WTC11 (cell line): Measurements from ENCODE around the gene GFRA1. TPM values are rescaled to one million over a fixed set of nuclear protein-coding genes. Genes with fewer than 3 reads are reported as not detected.

ENCODE experiments used
- ATAC-seq: fragments of 200-7000 bp; cut with Tn5 transposase; 2 replicates; pipeline ENCODE4 v1.10.0; 2021; ENCODE audit warnings: mild to moderate bottlenecking, moderate library complexity
- CTCF ChIA-PET: fragments of 300-600 bp; sonication (Branson Sonifier 250); formaldehyde crosslinking; loops from one replicate; lab custom pipeline; 2021; ENCODE audit warnings: antibody characterized with exemption; lab: Charles Lee
- POLR2A ChIA-PET: fragments of 350-600 bp; sonication (Branson Sonifier 250); formaldehyde crosslinking; loops from one replicate; lab custom pipeline; 2021; ENCODE audit warnings: antibody characterized with exemption; lab: Charles Lee
- DNase-seq: peaks from one replicate; pipeline ENCODE4 v3.0.0; 2021; ENCODE audit warnings: low spot score
- H3K27ac Mint-ChIP-seq: 2 replicates; pipeline ENCODE4 v1.8.0; 2021; ENCODE audit warnings: mixed read lengths
- H3K27me3 Mint-ChIP-seq: 2 replicates; pipeline ENCODE4 v1.8.0; 2021; ENCODE audit warnings: low read depth, mild to moderate bottlenecking, moderate library complexity, mixed read lengths
- H3K36me3 Mint-ChIP-seq: 2 replicates; pipeline ENCODE4 v1.8.0; 2021; ENCODE audit warnings: mixed read lengths
- H3K4me1 Mint-ChIP-seq: 2 replicates; pipeline ENCODE4 v1.8.0; 2022; ENCODE audit warnings: mixed read lengths
- H3K4me3 Mint-ChIP-seq: 2 replicates; pipeline ENCODE4 v1.8.0; 2021; ENCODE audit warnings: mild to moderate bottlenecking, moderate library complexity, mixed read lengths
- H3K9me3 Mint-ChIP-seq: 2 replicates; pipeline ENCODE4 v1.8.0; 2021; ENCODE audit warnings: mixed read lengths
- AR ChIP-seq: fragments of 250-450 bp; sonication (Bioruptor Pico); IDR thresholded peaks from 2 replicates; pipeline ENCODE4 v1.9.0; 2021; ENCODE audit warnings: mild to moderate bottlenecking
- ELF4 ChIP-seq: sonication (generic); formaldehyde crosslinking; IDR thresholded peaks from 2 replicates; pipeline ENCODE4 v1.8.1; 2022; ENCODE audit warnings: low read depth, mild to moderate bottlenecking, moderate library complexity, missing genetic modification reagents
- GTF2I ChIP-seq: fragments of 250-450 bp; sonication (Bioruptor Pico); conservative IDR thresholded peaks from 2 replicates; pipeline ENCODE4 v1.4.0; 2021; ENCODE audit warnings: mild to moderate bottlenecking
- JAZF1 ChIP-seq: fragments of 250-450 bp; sonication (Bioruptor Pico); IDR thresholded peaks from 2 replicates; pipeline ENCODE4 v1.9.0; 2021; ENCODE audit warnings: moderate library complexity, mild to moderate bottlenecking, inconsistent platforms
- NFE2L1 ChIP-seq: sonication (generic); formaldehyde crosslinking; IDR thresholded peaks from 2 replicates; pipeline ENCODE4 v1.8.1; 2023; ENCODE audit warnings: missing genetic modification reagents
- OVOL2 ChIP-seq: fragments of 250-450 bp; sonication (Bioruptor Pico); IDR thresholded peaks from 2 replicates; pipeline ENCODE4 v1.9.0; 2021; ENCODE audit warnings: mild to moderate bottlenecking, borderline replicate concordance
- RORB ChIP-seq: fragments of 250-450 bp; sonication (Bioruptor Pico); IDR thresholded peaks from 2 replicates; pipeline ENCODE4 v1.9.0; 2021; ENCODE audit warnings: mild to moderate bottlenecking
- TP53 ChIP-seq: sonication (generic); formaldehyde crosslinking; IDR thresholded peaks from 2 replicates; pipeline ENCODE4 v1.8.1; 2023; ENCODE audit warnings: mild to moderate bottlenecking, missing genetic modification reagents
- ZNF219 ChIP-seq: sonication (generic); formaldehyde crosslinking; IDR thresholded peaks from 2 replicates; pipeline ENCODE4 v1.8.0; 2023; ENCODE audit warnings: missing genetic modification reagents, mild to moderate bottlenecking, borderline replicate concordance
- ZNF416 ChIP-seq: fragments of 250-450 bp; sonication (Bioruptor Pico); IDR thresholded peaks from 2 replicates; pipeline ENCODE4 v1.9.0; 2021; ENCODE audit warnings: mild to moderate bottlenecking, inconsistent platforms
- total RNA-seq: library from RNA; stranded (reverse); gene quantifications from 3 replicates; pipeline ENCODE4 v1.2.3, GENCODE V29; 2021
- TF ChIP-seq, protein P1 (sequence below): sonication (generic); formaldehyde crosslinking; IDR thresholded peaks from 2 replicates; pipeline ENCODE4 v1.8.1; 2022; ENCODE audit warnings: low read depth, mild to moderate bottlenecking, moderate library complexity, missing genetic modification reagents, borderline replicate concordance
- TF ChIP-seq, protein P2 (sequence below): sonication (generic); formaldehyde crosslinking; IDR thresholded peaks from 2 replicates; pipeline ENCODE4 v1.8.0; 2022; ENCODE audit warnings: mild to moderate bottlenecking, missing genetic modification reagents
- TF ChIP-seq, protein P3 (sequence below): sonication (generic); formaldehyde crosslinking; IDR thresholded peaks from 2 replicates; pipeline ENCODE4 v1.8.0; 2022; ENCODE audit warnings: mild to moderate bottlenecking, missing genetic modification reagents
- TF ChIP-seq, protein P4 (sequence below): fragments of 250-450 bp; sonication (Bioruptor Pico); IDR thresholded peaks from 2 replicates; pipeline ENCODE4 v1.9.0; 2021; ENCODE audit warnings: mild to moderate bottlenecking
- TF ChIP-seq, protein P5 (sequence below): sonication (generic); formaldehyde crosslinking; IDR thresholded peaks from 2 replicates; pipeline ENCODE4 v1.8.0; 2023; ENCODE audit warnings: missing genetic modification reagents, mild to moderate bottlenecking, borderline replicate concordance
- TF ChIP-seq, protein P6 (sequence below): fragments of 250-450 bp; sonication (Bioruptor Pico); IDR thresholded peaks from 2 replicates; pipeline ENCODE4 v1.8.0; 2021; ENCODE audit warnings: mild to moderate bottlenecking
- TF ChIP-seq, protein P7 (sequence below): sonication (generic); formaldehyde crosslinking; IDR thresholded peaks from 2 replicates; pipeline ENCODE4 v1.8.1; 2023; ENCODE audit warnings: mild to moderate bottlenecking, missing genetic modification reagents

The GFRA1 gene
- total RNA-seq, 1 experiment from 2014 or later: 4.4 TPM

DNA sequence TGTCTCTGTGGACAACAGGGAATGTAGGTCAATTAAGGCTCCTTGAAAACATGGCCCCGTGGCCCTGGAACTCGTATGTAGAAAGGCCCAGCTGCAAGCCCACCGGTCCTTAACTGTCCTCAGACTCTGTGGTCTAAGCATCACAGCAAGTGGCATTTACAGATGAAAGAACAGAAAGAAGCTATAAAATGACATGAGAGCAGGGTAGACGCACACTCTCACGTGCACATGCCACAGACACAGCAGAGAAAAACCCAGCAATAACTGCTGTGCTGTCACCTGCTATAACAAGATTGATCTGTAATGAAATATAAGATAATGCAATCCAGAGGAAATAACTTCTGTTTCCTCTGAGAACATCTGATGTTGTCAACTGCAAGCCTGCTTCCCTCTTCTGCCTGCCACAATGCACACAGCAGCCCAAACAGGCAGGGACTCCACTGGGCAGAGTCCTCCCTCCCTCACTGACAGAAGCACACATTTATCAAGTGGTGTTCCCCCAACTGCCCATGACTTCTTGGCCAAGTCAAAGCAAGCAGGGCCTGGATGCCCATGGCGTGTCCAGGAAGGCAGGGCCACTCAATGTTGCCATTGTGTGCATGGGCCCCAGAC lies 63.9 kb downstream of the GFRA1 start:
- no peaks in the 10 kb centered on the region for H3K9me3 Mint-ChIP-seq
- no peaks in the 10 kb centered on the region for H3K4me1 Mint-ChIP-seq
- TF ChIP-seq, protein P1, sequence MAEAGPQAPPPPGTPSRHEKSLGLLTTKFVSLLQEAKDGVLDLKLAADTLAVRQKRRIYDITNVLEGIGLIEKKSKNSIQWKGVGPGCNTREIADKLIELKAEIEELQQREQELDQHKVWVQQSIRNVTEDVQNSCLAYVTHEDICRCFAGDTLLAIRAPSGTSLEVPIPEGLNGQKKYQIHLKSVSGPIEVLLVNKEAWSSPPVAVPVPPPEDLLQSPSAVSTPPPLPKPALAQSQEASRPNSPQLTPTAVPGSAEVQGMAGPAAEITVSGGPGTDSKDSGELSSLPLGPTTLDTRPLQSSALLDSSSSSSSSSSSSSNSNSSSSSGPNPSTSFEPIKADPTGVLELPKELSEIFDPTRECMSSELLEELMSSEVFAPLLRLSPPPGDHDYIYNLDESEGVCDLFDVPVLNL: no peak
- TF ChIP-seq GTF2I (CRISPR knock-in tag) (no peak), OVOL2 (CRISPR knock-in tag) (no peak), RORB (no peak), AR (CRISPR knock-in tag) (no peak), ELF4 (CRISPR knock-in tag) (no peak), TP53 (no peak)
- TF ChIP-seq, protein P2, sequence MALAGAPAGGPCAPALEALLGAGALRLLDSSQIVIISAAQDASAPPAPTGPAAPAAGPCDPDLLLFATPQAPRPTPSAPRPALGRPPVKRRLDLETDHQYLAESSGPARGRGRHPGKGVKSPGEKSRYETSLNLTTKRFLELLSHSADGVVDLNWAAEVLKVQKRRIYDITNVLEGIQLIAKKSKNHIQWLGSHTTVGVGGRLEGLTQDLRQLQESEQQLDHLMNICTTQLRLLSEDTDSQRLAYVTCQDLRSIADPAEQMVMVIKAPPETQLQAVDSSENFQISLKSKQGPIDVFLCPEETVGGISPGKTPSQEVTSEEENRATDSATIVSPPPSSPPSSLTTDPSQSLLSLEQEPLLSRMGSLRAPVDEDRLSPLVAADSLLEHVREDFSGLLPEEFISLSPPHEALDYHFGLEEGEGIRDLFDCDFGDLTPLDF (CRISPR knock-in tag): no peak
- TF ChIP-seq, protein P3, sequence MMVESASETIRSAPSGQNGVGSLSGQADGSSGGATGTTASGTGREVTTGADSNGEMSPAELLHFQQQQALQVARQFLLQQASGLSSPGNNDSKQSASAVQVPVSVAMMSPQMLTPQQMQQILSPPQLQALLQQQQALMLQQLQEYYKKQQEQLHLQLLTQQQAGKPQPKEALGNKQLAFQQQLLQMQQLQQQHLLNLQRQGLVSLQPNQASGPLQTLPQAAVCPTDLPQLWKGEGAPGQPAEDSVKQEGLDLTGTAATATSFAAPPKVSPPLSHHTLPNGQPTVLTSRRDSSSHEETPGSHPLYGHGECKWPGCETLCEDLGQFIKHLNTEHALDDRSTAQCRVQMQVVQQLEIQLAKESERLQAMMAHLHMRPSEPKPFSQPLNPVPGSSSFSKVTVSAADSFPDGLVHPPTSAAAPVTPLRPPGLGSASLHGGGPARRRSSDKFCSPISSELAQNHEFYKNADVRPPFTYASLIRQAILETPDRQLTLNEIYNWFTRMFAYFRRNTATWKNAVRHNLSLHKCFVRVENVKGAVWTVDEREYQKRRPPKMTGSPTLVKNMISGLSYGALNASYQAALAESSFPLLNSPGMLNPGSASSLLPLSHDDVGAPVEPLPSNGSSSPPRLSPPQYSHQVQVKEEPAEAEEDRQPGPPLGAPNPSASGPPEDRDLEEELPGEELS (CRISPR knock-in tag): no peak
- TF ChIP-seq, protein P4, sequence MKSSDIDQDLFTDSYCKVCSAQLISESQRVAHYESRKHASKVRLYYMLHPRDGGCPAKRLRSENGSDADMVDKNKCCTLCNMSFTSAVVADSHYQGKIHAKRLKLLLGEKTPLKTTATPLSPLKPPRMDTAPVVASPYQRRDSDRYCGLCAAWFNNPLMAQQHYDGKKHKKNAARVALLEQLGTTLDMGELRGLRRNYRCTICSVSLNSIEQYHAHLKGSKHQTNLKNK (CRISPR knock-in tag): no peak
- ChIA-PET CTCF (no interaction called here), POLR2A (no interaction called here)
- no peak overlapping the region for H3K4me3 Mint-ChIP-seq
- ATAC-seq (no peak), DNase-seq (no peak)
- H3K27ac Mint-ChIP-seq: no peak overlapping the region
- no peaks in the 10 kb centered on the region for H3K36me3 Mint-ChIP-seq
- H3K27me3 Mint-ChIP-seq: no peaks in the 10 kb centered on the region

DNA sequence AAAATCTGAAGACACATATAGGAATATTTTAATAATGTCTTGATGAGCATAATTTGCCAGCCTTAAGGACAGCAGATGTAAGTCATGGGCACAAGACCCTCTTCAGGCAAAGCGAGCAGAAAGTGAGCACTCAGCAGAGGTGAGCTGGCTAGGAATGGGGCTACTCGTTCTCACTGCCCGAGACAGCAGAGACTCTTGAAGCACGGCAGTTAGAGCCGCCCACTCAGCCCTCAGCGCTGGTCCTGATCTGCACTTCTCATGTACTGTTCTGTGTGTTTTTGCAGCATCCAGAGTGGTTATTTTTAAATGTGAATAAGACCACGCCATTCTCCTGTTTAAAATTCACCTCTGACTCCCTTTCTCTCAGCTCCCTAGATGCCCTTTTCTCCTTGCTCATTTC lies 65.3 kb downstream of the GFRA1 start:
- POLR2A ChIA-PET: no interaction called here
- DNase-seq: no peak
- Mint-ChIP-seq H3K27me3 (no peaks in the 10 kb centered on the region), H3K36me3 (no peaks in the 10 kb centered on the region), H3K27ac (no peak overlapping the region), H3K4me3 (no peak overlapping the region), H3K4me1 (no peaks in the 10 kb centered on the region), H3K9me3 (no peaks in the 10 kb centered on the region)
- CTCF ChIA-PET: no interaction called here
- ATAC-seq: no peak
- TF ChIP-seq NFE2L1: no peak
- TF ChIP-seq ZNF416: no peak
- TF ChIP-seq, protein P5, sequence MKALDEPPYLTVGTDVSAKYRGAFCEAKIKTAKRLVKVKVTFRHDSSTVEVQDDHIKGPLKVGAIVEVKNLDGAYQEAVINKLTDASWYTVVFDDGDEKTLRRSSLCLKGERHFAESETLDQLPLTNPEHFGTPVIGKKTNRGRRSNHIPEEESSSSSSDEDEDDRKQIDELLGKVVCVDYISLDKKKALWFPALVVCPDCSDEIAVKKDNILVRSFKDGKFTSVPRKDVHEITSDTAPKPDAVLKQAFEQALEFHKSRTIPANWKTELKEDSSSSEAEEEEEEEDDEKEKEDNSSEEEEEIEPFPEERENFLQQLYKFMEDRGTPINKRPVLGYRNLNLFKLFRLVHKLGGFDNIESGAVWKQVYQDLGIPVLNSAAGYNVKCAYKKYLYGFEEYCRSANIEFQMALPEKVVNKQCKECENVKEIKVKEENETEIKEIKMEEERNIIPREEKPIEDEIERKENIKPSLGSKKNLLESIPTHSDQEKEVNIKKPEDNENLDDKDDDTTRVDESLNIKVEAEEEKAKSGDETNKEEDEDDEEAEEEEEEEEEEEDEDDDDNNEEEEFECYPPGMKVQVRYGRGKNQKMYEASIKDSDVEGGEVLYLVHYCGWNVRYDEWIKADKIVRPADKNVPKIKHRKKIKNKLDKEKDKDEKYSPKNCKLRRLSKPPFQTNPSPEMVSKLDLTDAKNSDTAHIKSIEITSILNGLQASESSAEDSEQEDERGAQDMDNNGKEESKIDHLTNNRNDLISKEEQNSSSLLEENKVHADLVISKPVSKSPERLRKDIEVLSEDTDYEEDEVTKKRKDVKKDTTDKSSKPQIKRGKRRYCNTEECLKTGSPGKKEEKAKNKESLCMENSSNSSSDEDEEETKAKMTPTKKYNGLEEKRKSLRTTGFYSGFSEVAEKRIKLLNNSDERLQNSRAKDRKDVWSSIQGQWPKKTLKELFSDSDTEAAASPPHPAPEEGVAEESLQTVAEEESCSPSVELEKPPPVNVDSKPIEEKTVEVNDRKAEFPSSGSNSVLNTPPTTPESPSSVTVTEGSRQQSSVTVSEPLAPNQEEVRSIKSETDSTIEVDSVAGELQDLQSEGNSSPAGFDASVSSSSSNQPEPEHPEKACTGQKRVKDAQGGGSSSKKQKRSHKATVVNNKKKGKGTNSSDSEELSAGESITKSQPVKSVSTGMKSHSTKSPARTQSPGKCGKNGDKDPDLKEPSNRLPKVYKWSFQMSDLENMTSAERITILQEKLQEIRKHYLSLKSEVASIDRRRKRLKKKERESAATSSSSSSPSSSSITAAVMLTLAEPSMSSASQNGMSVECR (CRISPR knock-in tag): no peak
- TF ChIP-seq, protein P4 (CRISPR knock-in tag): no peak
- TF ChIP-seq, protein P6, sequence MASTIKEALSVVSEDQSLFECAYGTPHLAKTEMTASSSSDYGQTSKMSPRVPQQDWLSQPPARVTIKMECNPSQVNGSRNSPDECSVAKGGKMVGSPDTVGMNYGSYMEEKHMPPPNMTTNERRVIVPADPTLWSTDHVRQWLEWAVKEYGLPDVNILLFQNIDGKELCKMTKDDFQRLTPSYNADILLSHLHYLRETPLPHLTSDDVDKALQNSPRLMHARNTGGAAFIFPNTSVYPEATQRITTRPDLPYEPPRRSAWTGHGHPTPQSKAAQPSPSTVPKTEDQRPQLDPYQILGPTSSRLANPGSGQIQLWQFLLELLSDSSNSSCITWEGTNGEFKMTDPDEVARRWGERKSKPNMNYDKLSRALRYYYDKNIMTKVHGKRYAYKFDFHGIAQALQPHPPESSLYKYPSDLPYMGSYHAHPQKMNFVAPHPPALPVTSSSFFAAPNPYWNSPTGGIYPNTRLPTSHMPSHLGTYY (CRISPR knock-in tag): no peak
- no peak for TF ChIP-seq JAZF1 (CRISPR knock-in tag)
- no peak for TF ChIP-seq ZNF219 (CRISPR knock-in tag)
- TF ChIP-seq OVOL2 (CRISPR knock-in tag): no peak
- TF ChIP-seq, protein P7, sequence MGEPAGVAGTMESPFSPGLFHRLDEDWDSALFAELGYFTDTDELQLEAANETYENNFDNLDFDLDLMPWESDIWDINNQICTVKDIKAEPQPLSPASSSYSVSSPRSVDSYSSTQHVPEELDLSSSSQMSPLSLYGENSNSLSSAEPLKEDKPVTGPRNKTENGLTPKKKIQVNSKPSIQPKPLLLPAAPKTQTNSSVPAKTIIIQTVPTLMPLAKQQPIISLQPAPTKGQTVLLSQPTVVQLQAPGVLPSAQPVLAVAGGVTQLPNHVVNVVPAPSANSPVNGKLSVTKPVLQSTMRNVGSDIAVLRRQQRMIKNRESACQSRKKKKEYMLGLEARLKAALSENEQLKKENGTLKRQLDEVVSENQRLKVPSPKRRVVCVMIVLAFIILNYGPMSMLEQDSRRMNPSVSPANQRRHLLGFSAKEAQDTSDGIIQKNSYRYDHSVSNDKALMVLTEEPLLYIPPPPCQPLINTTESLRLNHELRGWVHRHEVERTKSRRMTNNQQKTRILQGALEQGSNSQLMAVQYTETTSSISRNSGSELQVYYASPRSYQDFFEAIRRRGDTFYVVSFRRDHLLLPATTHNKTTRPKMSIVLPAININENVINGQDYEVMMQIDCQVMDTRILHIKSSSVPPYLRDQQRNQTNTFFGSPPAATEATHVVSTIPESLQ (CRISPR knock-in tag): no peak
